Measurements from ENCODE around the gene EMC9.

DNA sequence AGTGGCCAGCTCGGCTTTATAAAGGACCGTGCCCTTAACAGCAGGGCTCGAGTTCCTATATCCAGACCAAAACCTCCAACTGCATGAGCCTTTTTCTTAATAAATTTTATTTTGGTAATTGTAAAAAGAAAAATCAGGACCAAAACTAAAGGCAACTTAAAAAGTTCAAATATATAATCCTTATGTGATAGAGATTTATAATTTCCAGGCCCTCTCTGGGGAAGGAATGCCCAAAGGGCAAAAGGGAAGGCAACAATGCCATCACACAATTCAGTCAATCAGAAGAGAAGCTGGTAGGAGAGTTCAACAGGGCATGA is 47.6 kb upstream of the EMC9 start:
- TF ChIP-seq, protein P1, sequence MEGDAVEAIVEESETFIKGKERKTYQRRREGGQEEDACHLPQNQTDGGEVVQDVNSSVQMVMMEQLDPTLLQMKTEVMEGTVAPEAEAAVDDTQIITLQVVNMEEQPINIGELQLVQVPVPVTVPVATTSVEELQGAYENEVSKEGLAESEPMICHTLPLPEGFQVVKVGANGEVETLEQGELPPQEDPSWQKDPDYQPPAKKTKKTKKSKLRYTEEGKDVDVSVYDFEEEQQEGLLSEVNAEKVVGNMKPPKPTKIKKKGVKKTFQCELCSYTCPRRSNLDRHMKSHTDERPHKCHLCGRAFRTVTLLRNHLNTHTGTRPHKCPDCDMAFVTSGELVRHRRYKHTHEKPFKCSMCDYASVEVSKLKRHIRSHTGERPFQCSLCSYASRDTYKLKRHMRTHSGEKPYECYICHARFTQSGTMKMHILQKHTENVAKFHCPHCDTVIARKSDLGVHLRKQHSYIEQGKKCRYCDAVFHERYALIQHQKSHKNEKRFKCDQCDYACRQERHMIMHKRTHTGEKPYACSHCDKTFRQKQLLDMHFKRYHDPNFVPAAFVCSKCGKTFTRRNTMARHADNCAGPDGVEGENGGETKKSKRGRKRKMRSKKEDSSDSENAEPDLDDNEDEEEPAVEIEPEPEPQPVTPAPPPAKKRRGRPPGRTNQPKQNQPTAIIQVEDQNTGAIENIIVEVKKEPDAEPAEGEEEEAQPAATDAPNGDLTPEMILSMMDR (IDR thresholded peaks at IDR 0.05; ENCODE audit: insufficient read depth, low read depth, low read length) = no peak
- no peak for TF ChIP-seq EZH2 (IDR thresholded peaks at IDR 0.05; ENCODE audit: insufficient read depth, low read length)
